ENCODE results near the gene NTRK1. TPM values are rescaled to one million over a fixed set of nuclear protein-coding genes. Genes with fewer than 3 reads are reported as not detected.

Gene NTRK1
- total RNA-seq, 1 donor = not detected

- H3K4me3 ChIP-seq (ENCODE audit: low read depth, low read length) = peak overlapping the region; percentile 54
- TF ChIP-seq CTCF (IDR thresholded peaks at IDR 0.05; ENCODE audit: insufficient read depth, low read depth, low read length) = peak; percentile 85
- peak; percentile 45 for DNase-seq (ENCODE audit: low read depth)
These were observed 495 bp upstream of the NTRK1 start for GRCh38 chr1:156860113-156860627.

- no peak for DNase-seq (ENCODE audit: low read depth)
- TF ChIP-seq CTCF (IDR thresholded peaks at IDR 0.05; ENCODE audit: insufficient read depth, low read depth, low read length) = no peak
- H3K4me3 ChIP-seq (ENCODE audit: low read depth, low read length) = no peak overlapping the region
These were observed 1.9 kb downstream of the NTRK1 start for GRCh38 chr1:156862584-156862983.

- no peak for TF ChIP-seq CTCF (IDR thresholded peaks at IDR 0.05; ENCODE audit: insufficient read depth, low read depth, low read length)
- no peak overlapping the region for H3K4me3 ChIP-seq (ENCODE audit: low read depth, low read length)
- no peak for DNase-seq (ENCODE audit: low read depth)
These were observed 2.4 kb downstream of the NTRK1 start for GRCh38 chr1:156862997-156863599.

- no peak for TF ChIP-seq CTCF (IDR thresholded peaks at IDR 0.05; ENCODE audit: insufficient read depth, low read depth, low read length)
- no peak for DNase-seq (ENCODE audit: low read depth)
- H3K4me3 ChIP-seq (ENCODE audit: low read depth, low read length) = no peak overlapping the region
These were observed 3.0 kb downstream of the NTRK1 start for GRCh38 chr1:156863631-156864030.

- TF ChIP-seq CTCF (IDR thresholded peaks at IDR 0.05; ENCODE audit: insufficient read depth, low read depth, low read length) = no peak
- no peak overlapping the region for H3K4me3 ChIP-seq (ENCODE audit: low read depth, low read length)
- DNase-seq (ENCODE audit: low read depth) = no peak
These were observed 4.1 kb downstream of the NTRK1 start for GRCh38 chr1:156864796-156865195.

GRCh38 chr1:156865258-156865657 is 4.6 kb downstream of the NTRK1 start:
- TF ChIP-seq CTCF (IDR thresholded peaks at IDR 0.05; ENCODE audit: insufficient read depth, low read depth, low read length) = no peak
- H3K4me3 ChIP-seq (ENCODE audit: low read depth, low read length) = no peak overlapping the region
- DNase-seq (ENCODE audit: low read depth) = no peak

- TF ChIP-seq CTCF (IDR thresholded peaks at IDR 0.05; ENCODE audit: insufficient read depth, low read depth, low read length) = no peak
- no peak overlapping the region for H3K4me3 ChIP-seq (ENCODE audit: low read depth, low read length)
- DNase-seq (ENCODE audit: low read depth) = no peak
These were observed 5.2 kb downstream of the NTRK1 start for GRCh38 chr1:156865865-156866248.
